ENCODE measurements around the gene DAND5.

The DAND5 gene

DNA sequence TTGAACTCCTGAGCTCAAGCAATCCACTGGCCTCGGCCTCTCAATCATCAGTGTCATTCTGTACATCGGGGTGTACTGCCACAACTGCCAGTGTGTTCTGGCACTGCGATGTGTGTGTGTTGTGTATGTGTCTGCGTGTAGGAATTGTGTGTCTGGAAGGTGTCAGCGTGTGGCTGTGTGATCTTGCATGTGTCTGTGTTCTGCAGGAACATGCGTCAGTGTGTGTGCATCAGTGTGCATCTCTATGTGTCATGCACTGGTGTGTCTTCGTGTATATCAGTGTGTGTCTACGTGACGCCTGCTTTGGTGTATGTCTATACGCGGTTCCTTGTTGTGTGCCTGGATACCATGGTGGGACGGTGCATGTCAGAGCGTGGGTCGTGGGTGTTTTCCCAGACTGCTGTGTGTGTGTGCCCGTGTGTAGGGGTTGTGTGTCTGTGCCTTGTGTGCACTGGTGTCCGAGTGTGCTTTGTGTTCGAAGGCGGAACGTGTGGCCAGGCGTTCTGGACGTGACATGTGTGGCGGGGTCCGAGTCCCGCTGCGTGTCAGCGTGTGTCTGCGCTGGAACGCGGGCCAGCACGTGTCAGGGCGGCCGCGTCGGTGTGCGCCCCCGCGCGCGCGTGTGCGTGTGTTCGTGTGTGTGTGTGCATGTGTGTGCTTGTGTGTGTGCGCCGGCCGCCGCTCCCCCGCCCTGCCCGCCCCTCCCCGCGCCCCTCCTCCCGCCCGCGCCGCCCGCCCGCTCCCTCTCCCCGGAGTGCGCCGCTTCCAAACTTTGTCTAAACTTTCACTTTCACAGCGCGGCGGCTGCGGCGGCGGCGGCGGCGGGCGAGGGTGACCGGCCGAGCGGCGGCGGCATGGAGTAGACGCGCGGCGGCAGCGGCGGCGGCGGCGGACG lies 25.6 kb downstream of the DAND5 start, which contains the start of gene NFIX:
Gene NFIX, plus strand, starts transcription at position 775 of the 895 bp plus-strand sequence. CDS start 363 bp downstream, outside the sequence.
- no peak for DNase-seq (ENCODE audit: low read depth)

DNA sequence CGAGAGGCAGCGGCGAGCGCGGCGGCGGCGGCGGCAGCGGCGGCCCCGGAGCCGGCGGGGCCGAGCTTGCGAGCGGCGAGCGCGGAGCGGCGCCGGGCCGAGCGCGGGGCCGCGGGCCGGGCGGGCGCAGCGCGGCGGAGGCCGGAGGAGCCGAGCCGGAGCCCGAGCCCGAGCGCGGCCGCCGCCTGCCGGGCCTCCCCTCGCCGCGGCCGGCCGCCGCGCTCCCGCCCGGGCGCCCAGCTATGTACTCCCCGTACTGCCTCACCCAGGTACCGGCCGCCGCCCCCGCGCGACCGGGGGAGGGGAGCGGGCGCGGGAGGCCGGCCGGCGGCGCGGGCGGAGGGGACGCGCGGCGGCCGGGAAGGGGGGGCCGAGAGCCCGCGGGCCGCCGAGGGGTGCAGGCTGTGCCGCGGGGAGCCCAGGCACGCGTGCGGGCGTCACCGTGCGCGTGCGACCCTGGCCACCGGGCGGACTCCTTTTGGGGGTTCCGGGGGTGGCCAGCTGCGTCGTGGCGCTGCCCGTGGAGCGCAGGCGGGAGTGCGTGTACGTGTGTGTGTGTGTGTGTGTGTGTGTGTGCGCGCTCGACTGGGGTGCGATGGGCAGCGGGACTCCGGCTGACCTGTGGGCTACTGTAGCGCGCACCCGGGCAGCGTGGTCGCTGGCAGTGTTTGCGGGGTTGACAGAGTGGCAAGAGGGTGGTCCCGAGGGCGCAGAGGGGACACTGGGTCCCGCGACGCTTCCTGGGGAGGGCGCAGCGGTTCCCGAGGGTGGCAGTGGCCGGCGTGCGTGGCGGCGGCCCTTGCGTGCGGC lies 26.4 kb downstream of the DAND5 start:
- DNase-seq (ENCODE audit: low read depth), result no peak

GRCh38 chr19:12996406-12997094 lies 27.2 kb downstream of the DAND5 start:
- no peak for DNase-seq (ENCODE audit: low read depth)

DNA sequence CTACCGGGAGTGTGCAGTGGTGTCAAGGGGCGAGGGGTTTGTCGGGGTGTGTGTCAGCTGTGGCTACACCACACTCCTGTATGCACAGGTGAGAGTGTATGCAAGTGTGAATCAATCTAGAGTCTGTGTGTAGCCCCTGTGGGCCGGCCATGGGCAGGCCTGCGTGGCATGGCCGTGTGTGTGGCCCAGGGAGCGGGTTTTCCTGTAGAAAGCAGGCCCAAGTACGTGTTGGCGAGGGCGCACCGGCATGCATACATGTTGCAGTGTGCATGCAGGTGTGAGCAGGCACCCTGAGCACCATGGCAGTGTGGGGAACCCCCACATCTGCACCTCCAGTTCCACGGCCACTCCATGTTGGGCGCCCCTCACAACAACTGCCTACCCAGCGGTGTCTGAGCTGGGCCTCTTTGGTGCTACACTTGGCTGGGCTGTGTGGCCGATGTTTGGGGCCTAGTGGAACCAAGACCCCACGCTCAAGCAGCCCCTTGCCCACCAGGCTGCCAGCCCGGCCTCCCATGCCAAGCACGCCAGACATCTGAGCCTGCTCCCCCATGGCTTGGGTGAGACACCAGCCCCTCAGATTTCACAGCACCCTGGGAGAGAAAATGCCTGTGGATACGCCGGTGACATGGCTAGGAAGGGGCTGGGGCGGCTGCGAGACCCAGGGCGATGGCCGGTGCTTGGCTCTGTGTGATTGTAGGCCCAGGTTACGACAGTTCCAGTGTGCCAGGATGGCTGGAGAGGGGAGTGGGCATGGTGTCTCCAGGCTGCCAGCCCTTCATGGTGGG lies 28.0 kb downstream of the DAND5 start:
- no peak for DNase-seq (ENCODE audit: low read depth)

GRCh38 chr19:12997967-12998940 lies 28.9 kb downstream of the DAND5 start:
- no peak for DNase-seq (ENCODE audit: low read depth)

GRCh38 chr19:13001166-13001501 lies 31.8 kb downstream of the DAND5 start:
- DNase-seq (ENCODE audit: low read depth), result no peak

DNA sequence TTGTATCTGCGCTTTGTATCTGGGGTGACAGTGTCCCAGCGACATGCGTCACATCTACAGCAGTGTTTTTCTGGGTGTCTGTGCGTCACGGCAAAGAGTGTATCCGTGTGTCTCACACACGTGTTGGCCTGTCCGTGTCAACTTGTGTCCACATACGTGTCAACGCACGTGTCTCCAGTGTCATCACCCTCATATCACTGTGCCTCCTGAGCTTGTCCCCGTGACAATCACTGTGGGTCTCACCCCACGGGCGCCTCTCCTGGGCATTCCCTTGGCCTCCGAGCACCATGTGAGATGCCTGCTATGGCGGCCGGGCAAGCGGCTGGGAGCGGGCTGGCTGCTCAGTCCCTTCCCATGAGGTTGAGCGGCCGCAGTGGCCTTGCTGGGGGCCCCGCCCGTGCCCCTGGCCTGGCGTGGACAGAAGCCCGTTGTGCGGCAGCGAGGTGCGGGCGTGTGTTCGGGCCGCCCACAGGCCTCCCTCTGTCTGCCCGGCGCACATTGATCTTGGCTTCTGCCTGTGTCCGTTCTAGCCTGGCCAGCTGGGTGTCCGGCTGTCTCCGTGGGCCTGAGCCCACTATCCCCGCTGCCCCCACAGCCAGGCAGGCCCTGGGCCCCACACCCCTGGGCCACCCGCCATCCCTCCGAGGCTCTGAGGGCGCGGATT lies 32.3 kb downstream of the DAND5 start:
- DNase-seq (ENCODE audit: low read depth), result no peak

DNA sequence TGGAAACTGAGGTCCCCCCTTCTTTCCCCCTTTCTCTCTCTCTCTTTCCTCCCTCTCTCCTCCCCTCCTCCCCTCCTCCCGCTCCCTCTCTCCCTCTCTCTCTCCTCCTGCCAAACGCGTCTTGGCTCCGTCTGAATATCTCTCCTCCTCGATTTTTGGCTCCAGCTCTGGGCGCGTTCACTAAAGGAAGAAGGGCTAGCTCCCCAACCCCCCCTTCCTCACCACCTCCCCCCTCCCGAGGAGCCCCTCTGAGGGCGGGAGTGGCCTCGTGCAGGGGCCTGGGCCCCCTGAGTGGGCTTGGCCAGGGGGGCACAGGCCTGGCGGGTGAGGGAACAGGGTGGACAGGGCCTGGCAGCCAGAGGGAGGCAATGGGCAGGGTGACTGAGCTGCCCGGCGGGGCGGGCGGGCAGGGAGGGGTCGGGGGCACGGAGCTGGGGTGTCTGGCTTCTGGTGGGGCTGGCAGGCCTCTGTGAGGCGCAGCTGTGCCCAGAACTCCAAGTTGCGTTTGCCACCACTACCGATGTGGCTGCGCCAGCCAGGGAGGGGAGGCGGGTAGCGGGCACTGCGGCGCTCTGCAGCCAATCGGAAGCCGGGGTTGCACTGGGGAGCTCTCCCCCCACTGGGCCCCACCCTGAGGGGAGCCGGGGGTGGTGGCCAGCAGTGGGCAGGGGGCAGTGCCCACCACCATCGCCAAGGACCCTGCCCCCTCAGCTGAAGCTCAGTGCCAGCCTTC lies 33.0 kb downstream of the DAND5 start:
- DNase-seq (ENCODE audit: low read depth), result no peak

DNA sequence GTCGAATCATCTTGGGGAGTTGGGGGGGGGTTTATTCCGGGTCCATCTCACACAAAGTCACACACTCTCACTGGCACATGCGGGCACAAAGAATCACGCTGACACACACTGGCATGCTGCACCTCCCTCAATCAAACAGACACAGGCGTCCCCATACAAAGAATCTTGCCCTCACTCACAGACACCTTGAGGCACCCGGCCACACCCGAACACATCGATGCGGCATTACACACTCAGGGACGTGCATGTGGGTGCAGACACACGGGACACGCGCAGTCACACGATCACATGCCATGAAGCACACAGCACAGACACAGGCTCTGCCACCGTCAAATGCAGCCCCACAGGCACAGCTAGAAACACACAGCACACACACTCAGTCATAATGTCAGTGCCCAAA lies 33.7 kb downstream of the DAND5 start:
- no peak for DNase-seq (ENCODE audit: low read depth)

DNA sequence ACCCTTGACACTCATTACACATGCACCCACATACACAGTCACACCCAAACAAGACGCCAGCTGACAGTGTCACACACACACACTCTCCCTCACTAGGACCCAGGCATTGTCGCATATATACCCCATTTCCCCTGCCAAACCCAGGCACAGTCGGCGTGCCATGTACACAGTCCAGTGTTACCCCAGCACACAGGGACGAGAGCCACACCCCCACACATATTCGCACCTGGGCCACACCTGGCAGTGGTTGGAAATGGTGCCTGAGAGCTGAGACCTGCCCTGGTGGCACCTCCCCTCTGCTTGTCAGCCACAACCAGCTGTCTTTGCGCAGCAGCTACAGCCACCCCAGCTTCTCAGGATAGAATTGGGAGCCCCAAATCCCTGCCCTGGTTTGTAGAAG lies 34.9 kb downstream of the DAND5 start:
- DNase-seq (ENCODE audit: low read depth), result no peak

DNA sequence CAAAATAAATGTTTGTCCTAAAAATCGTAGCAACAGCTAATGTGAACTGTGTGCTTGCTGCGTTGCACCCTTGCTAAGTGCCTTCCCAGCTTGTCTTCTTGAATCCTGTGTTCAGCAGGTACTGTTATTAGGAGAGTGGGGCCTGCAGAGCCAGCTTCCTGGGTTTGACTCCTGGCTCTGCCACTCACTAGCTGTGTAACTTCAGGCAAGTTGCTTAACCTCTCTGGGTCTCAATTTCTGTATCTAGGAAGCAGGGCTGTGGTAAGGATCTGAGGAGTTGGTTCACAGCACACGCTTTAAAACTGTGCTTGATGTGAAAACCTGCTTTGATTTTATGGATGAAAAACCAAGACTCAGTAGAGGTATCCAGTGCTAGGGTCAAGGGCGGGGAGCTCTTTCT lies 35.9 kb downstream of the DAND5 start:
- no peak for DNase-seq (ENCODE audit: low read depth)

DNA sequence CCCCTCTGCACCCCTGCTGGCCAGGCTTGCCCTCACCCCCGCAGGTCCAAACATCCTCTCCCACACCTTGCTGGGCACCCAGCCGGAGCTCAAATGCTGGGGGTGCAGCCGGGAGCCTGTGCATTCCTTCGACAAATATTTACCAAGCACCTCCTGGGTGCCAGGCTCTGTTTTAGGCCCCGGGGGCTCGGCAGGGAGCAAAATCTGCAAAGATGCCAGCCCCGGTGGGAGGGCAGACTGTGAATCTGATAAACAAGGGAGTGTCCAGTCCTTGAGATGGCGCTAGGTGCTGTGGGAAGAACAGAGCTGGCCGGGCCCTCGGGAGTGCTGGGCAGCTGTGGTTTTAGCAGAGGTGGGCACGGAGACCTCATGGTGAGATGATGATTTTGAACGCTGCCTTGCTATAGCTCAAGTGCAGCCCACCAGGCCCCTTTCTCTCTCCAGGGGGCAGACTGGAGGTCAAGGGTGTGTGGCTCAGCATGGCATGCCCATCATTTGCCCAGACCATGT lies 36.5 kb downstream of the DAND5 start:
- no peak for DNase-seq (ENCODE audit: low read depth)

GRCh38 chr19:13006431-13007281 lies 37.3 kb downstream of the DAND5 start:
- no peak for DNase-seq (ENCODE audit: low read depth)

DNA sequence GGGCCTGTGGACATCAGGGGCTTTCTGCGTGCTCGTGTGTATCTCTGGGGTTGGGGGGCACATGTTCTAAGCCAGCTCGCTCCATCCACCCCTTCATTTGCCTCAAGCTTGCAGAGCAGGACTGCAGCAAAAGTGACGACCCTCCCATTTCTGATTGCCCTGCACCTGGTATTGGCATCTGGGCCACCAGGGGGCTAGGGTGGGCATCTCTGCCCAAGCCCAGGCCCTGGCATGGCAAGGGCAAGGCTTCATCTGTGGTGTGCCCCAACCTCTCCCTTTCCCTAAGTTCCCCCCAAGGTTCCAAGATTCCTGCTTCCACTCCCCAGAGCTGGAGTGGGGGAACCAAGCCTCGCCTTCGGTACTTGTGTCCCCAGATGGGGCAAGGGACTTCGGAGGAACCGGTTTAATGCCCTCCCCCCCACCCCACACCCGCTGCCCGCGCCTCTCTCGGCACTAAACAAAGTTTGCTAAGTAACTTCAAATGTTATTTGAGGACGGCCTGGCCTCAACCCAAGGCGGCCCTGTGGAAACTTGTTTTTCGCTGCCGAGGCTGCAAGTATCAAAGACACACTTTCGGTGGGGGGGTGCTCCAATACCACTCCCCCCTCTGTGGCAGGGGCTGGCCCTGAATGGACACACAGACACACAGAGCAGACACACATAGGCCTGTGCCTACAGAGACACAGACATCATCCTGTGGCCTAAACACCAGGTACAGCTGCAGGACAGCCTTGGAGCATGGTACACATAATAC lies 38.1 kb downstream of the DAND5 start:
- DNase-seq (ENCODE audit: low read depth), result no peak

GRCh38 chr19:13008926-13009787 lies 39.8 kb downstream of the DAND5 start:
- no peak for DNase-seq (ENCODE audit: low read depth)

Measured in stimulated activated CD8-positive, alpha-beta memory T cell treated with anti-CD3 and anti-CD28 coated beads, Interleukin-7, amount 100 ng/mL, for 24 hours (primary cell).